SK-N-MC (cell line): ENCODE measurements around the gene LAMB4.

Experiments used
- EZH2 ChIP-seq: fragments of 200-600 bp; sonication (generic); IDR thresholded peaks from one replicate; pipeline ENCODE4 v1.6.1; 2017; ENCODE audit warnings: antibody characterized with exemption
- FOXP2 ChIP-seq: optimal IDR thresholded peaks from 2 replicates; pipeline ENCODE3; 2011; ENCODE audit warnings: mild to moderate bottlenecking, moderate library complexity; ENCODE audit not compliant: insufficient read depth; ENCODE audit errors: extremely low read length, control extremely low read depth
- POLR2AphosphoS5 ChIP-seq: IDR thresholded peaks from 2 replicates; pipeline ENCODE4 v1.6.1; 2012; ENCODE audit warnings: mild to moderate bottlenecking, low read depth, low read length, borderline replicate concordance

GRCh38 chr7:108104324-108104723 lies 25.8 kb downstream of the LAMB4 start:
- TF ChIP-seq EZH2 (no peak), POLR2AphosphoS5 (no peak), FOXP2 (no peak)
